NCI-H1105 treated with DMSO at 0.1 percent for 48 hours (cell line): ENCODE results near the gene SPINDOC.
A peak's percentile ranks its signal among the peaks of the same experiment; 100 is the strongest.
"Not testable (repeated sequence)": the region's sequence is repeated elsewhere in the genome, so short reads cannot be mapped to it uniquely, and the experiment has no call there.

Experiments
- DNase-seq: peaks from one replicate; lab custom pipeline; 2025; lab: John Stamatoyannopoulos, UW

The SPINDOC gene

DNA sequence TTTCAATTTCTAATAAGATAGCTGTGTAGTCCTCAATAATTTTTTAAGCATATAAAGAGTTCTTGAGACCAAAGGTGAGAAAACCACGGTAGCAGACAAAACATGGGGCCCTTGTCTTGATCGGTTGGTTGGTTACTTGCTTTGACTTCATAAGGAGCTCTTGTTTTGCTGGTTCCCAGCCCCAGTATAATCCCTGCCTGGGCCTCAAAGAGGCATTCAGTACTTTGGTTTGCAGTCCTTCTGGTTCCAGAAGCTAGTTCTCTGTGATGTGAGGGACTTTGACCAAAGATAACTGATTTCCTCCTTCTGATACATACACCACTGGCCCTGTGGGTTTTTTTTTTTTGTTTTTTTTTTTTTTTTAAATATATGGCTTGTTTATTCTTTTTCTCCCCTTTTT is 42.7 kb downstream of the SPINDOC start:
- no peak for DNase-seq

DNA sequence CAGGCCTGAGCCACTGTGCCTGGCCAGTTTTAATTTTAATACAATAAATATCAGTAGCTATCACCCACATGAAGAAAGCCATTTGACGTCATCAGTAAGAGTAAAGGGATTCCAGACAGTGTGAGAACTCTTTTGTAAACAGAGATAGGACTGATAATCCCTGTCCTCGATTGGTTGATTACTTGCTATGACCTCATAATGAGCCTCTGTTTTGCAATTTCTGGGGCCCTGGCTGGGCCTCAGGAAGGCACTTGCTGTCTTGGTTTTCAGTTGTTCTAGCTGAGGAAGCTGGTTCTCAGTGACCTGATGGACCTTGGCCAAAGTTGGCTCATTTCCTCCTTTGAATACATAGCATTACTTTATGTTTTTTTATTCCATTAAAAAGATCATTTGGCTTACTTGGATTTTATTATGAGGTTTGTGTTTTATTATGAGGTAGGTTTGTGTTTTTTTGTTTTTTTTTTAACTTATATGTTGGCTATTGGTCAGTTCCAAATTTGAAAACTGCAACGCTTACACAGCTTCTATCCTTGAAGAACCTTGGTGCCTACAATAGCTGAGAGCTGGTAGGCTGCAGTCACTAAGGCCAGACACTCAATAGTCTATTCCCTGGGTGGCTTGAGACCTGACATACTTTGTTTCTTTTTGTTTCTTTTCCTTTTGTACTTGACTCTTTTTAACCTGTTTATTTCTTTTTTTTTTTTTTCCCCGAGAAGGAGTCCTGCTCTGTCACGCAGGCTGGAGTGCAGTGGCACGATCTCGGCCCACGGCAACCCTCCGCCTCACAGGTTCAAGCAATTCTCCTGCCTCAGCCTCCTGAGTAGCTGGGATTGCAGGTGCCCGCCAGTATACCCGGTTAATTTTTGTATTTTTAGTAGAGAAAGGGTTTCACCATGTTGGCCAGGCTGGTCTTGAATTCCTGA is 45.6 kb downstream of the SPINDOC start:
- DNase-seq, result no peak

DNA sequence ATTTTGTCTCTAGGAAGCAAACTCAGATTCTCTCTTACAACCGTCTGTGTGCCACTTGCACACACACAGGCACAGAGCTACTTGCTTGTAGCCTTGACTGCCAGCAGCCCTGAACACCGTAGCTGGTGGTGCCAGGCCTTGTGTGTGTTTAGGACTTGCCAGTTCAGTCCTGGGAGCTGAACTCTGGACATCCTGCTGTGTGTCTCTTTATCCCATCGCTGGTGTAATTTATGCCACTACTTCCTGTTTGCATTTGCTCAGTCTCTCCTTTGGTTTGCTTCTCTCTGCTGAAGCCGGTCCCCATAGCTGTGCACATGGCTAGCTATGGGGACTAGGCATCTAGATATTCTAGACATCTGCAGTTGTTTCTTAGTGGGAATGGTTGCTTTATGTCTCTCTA is 49.7 kb downstream of the SPINDOC start:
- no peak for DNase-seq

DNA sequence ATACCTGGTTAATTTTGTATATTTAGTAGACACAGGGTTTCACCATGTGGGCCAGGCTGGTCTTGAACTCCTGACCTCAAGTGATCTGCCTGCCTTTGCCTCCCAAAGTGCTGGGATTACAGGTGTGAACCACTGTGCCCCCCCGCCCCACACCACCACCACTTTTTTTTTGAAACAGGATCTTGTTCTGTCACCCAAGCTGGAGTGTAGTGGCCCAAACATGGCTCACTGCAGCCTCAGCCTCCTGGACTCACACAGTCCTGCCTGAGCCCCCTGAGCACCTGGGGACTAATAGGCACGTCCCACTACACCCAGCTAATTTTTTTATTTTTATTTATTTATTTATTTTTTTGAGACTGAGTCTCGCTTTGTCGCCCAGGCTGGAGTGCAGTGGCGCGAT is 50.4 kb downstream of the SPINDOC start:
- not testable (repeated sequence) for DNase-seq

DNA sequence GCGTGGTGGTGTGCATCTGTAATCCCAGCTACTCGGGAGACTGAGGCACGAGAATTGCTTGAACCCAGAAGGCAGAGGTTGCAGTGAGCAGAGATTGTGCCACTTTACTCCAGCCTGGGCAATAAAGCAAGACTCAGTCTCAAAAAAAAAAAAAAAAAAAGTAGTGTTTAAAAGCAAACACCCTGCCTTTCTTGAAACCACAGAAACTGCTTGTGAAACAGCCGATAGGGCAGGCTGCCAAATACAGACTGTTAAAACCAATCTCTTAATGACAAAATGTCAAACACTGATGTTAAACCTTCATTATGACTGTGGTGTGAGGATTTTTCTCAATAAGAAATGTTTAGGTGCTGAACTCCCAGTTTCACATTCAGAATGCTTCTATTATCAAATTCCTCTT is 53.0 kb downstream of the SPINDOC start:
- peak; percentile 6 for DNase-seq

DNA sequence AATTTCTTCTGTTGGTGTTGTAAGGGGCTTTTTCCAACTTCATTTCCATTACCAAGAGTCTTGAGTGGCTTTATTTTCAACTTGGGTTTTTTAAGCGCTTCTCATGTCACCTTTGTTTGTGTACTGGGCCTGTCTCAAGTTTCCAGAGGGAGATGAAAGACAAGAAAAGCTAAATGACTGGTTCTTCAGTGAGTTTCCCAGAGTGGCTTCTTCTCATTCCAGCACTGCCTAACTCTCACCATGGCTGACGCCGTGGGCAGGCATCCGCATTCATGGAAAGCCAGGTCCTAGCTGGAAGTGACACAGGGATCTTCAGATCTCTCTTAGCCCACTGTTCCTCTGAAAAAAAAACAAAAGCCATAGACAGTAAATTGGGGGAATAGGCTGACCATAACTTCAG is 54.3 kb downstream of the SPINDOC start:
- no peak for DNase-seq

DNA sequence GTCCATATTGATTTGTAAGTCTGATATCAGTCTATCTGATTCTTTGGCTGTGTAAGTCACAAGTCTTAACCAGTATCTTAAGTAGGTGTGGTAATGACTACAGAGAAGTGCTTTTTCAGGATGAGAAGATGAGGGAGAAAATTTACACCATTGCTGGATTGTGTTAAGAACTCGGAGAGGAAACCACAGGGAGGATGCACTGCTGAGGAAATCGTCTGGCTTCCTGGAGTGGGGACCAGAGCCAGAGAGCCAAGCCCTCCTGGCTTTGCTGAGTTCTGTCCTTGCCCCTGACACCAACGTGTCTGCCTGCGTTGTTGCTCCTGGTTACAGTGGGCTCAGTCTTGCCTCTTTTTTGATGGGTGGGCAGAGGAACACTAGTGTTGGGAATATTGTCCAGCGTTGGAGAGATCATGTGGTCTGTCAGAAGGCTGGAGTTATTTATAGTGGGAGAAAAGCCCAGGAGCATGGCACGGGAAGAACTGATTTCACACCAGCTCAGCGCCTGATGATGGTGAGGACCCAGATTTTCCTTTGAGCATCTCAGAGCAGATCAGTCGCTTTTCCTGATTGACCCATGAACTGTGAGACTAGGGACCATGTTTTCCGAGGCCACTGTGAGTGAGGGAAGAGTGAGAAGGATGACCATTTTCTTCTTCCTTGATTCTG is 55.3 kb downstream of the SPINDOC start:
- DNase-seq, result no peak

DNA sequence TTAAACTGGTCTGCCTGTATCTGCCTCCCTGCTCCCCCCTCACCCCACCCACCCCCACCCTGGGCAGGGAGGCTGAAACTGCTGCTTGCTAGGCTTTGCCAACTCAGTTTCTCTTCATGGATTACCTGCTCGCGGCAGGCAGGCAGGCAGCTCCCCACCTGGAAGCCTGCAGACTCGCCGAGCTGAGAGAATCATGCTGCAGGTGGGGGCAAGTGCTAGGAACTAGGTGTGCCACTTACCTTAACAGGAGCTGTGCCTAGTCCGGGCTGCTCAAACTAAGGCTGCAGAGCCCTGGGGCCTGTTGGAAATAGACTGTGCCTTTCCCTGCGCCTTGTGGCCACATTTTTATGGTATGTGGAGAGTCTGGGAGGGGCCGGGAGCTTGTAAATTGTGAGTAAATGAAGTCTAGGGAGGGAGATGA is 55.9 kb downstream of the SPINDOC start:
- no peak for DNase-seq

DNA sequence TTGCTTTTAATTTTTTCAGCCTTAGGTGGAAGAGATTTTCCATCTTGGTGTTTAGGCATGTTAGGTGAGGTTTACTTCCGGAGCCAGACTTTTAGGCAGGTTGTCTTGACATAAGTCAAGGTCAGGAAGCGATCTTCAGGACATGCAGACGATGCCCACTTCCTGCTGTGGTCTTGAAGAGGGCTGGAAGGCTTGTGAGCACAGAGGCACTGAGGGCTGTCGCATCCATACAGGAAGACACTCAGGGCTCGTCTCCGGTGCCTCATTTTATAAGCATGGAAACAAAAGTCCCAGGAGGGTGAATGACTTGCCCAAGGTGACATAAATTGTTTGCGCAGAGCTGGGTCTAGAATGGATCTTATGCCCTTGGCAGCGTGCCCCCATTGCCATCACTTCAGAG is 56.4 kb downstream of the SPINDOC start:
- no peak for DNase-seq

DNA sequence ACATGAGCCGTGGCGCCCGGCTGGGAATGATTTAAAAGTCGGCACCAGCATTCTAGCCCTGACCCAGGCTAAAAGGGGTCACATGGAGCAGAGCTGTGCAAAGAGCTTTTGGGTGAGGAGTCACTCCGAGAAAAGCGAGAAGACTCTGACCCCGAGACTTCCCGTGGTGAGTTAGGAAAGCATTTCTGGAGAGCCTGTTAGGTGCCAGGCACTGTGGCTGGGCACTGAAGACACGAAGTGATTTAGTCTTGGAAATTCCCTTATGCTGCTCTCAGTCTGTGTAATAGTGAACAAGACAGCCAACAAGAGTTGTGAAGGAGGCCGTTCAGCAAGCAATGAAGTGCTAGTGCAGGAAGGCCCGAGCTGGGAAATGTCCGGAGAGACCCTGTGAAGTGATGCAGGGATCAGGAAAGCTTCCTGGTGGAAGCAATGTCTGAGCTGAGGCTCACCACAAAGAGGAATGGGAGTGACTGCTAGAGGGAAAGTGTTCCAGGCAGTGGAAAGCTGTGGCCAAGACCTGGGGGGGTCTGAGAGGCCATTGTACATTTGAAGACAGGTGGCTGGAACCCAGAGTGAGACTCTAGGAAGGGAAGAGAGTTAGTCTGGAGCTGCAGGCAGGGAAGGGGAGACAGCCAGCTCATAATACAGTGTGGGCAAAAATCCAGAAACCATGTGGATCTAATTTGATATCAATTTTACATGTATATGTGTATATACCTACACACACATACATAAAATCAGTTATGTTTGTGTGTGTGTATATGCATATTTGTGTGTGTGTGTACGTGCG is 57.3 kb downstream of the SPINDOC start:
- no peak for DNase-seq

DNA sequence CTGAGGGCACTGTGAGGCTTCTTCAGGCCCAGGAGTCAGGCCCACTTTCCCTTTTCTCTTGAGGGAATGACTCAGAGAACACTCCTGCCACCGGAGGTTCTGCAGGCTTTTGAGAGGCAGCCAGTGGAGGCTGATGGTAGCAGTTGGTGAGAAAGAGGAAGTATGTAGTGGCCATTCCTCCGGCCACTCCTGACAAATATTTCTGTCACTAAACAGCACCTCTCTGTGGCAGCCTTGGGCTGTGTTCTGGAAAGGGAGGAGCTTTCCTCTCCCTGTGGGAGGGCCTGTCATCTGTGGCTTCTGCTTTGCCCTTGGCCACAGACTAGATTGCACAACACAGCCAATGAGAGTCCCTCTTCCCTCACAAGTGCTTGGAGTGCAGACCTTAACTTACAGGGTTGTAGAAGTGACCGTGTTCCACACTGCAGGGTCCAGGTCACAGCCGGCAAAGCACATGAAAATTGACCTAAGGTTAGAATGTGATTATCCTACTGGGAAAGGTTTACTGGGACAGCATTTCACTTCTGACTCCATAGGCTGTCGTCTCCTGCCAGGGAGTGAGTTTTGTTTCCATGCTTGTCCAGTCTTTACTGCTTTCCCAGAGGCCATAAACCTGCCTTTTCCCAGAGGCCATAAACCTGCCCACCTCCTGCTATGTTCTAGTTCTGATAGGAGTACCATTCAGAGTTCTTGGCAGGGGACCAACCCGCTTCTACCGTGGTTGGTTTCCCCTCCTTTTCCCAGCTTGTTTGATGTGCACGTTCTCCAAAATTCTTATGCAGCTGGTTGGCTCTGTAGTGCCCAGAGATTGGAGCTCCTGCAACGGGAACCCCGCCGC is 58.9 kb downstream of the SPINDOC start:
- DNase-seq, result no peak

DNA sequence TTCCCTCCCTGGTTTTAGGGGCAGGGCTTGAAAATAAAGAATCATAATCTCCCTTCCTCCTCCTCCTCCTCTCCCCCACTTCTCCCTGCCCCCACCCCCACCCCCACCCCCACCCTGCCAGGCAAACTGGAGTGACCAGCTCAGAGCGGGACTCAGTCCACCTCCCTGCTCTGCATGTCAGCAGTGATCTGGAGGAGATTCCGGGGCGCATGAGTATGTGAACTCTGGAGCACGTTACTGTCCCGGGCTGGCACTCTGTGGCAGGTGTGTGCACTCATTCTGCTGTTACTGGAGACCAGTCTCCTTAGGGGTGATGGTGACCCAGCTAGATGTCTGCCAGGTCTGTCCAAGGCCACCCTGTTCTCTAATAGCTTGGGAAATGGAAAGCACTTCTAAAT is 59.5 kb downstream of the SPINDOC start:
- no peak for DNase-seq

DNA sequence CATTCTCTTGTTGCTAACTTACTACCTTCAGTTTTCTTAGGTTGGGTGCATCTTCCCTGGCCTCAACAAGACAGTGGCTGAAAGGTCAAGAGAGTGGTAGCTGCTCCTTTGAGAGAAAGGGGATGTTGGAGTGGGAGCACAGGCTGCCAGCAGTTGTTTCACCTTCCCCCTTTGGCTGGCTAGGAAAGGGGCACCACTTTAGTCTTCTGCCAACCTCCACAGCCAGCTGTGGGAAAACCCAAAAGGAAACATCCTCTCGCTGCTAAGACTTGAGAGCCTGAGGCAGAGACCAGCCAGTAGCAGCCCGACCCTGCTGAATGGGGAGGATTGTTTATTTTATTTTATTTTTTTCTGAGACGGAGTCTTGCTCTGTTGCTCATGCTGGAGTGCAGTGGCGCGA is 60.1 kb downstream of the SPINDOC start:
- no peak for DNase-seq

DNA sequence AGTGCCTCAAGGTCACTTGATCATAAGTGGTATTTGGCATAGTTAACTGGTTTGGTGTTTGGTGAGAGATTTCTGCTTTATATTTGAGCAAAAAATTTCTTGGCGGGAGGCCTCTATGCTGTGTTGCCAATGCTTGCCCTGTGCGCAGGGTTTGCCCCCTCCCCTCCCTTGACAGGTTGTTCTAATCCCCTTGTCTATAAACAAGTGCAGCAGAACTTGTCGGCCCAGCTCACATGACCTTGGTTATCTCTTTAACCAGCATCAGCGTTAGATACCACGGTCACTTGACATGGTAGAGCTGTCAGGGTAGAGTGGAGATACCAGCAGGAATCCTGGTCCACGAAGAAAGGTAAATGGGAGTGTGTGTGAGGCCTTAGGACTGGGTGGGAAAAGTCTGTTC is 61.3 kb downstream of the SPINDOC start:
- DNase-seq, result no peak

DNA sequence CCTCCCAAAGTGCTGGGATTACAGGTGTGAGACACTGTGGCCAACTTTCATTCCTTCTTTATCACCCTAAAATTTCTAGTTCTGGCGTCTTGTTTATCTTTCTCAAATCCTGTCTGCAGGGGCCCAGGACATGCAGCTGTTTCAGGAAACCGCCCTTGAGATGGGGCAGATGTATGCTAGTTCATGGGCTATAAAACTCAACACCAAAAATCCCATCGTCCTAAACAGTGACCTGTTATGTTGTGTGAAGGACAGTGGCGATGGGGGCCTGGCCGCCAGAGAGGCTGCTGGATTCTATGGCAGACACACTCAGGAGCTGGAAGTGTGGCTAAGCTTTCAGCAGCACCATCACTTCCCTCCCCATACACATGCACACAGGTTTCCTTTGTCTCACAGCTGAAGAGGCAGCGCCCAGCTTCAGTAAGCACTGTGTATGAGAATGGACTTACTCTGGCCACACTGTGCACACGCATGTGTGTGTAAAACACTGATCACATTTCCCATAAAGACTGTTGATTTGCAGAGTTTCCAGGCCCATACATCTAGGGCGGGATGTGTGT is 62.3 kb downstream of the SPINDOC start:
- DNase-seq, result no peak

DNA sequence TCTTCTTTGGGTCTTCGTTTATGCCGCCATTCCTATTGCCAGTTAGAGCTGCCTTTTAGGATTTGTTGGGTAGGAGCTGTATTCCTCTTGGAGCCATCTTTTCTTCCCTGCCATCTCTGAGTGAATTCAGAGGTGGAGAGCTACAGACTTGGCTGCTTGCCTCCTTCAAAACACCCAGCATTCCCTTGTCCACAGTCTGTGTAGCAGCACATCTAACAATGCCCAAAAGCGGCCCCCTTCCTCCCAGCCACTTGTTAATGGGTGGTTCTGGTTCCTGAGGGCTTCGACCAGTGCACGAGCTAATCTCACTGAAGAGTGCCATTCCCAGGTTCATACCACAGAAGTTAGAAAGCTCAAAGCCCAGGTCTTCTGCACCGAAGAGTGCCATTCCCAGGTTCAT is 63.4 kb downstream of the SPINDOC start:
- no peak for DNase-seq
